Measurements from ENCODE around the gene THNSL1.

THNSL1 gene

DNA sequence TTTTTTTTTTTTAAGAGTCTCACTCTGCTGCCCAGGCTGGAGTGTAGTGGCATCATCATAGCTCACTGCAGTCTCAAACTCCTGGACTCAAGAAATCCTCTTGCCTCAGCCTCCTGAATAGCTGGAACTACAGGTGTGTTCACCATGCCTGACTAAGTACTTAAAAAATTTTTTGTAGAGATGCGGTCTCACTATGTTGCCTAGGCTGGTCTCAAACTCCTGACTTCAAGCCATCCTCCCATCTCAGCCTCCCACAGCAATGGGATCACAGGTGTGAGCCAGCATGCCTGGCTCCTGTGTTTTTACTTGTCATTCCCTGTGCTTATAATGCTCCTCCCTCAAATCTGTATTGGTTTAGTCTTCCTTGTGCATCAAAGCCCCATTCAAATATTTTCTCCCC, 46.7 kb downstream of the THNSL1 start:
- TF ChIP-seq EZH2phosphoT487 (IDR thresholded peaks at IDR 0.05; ENCODE audit: borderline replicate concordance): no peak
- TF ChIP-seq, protein P1, sequence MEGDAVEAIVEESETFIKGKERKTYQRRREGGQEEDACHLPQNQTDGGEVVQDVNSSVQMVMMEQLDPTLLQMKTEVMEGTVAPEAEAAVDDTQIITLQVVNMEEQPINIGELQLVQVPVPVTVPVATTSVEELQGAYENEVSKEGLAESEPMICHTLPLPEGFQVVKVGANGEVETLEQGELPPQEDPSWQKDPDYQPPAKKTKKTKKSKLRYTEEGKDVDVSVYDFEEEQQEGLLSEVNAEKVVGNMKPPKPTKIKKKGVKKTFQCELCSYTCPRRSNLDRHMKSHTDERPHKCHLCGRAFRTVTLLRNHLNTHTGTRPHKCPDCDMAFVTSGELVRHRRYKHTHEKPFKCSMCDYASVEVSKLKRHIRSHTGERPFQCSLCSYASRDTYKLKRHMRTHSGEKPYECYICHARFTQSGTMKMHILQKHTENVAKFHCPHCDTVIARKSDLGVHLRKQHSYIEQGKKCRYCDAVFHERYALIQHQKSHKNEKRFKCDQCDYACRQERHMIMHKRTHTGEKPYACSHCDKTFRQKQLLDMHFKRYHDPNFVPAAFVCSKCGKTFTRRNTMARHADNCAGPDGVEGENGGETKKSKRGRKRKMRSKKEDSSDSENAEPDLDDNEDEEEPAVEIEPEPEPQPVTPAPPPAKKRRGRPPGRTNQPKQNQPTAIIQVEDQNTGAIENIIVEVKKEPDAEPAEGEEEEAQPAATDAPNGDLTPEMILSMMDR (conservative IDR thresholded peaks at IDR 0.05; ENCODE audit: low read length): no peak
- Histone ChIP-seq H4K20me1 (ENCODE audit: insufficient read depth, low read length, poor library complexity, severe bottlenecking) (no peaks in the 10 kb centered on the region), H3F3A (ENCODE audit: low read depth) (no peaks in the 10 kb centered on the region), H2AFZ (ENCODE audit: low read length) (no peak overlapping the region), H3K4me3 (ENCODE audit: low read length, poor library complexity, severe bottlenecking) (no peak overlapping the region), H3K4me1 (ENCODE audit: insufficient read depth, low read length, poor library complexity, severe bottlenecking) (peaks cover 5% of the 10 kb centered on the region), H3K9me3 (ENCODE audit: insufficient read depth, low read depth, low read length) (no peaks in the 10 kb centered on the region), H3K79me2 (ENCODE audit: insufficient read depth, low read length) (no peaks in the 10 kb centered on the region), H3K4me2 (ENCODE audit: low read depth, low read length, poor library complexity, severe bottlenecking) (no peak overlapping the region), H3K27me3 (ENCODE audit: insufficient read depth, low read length, poor library complexity, severe bottlenecking) (no peaks in the 10 kb centered on the region), H3K9ac (ENCODE audit: low read depth, low read length, poor library complexity, severe bottlenecking) (no peak overlapping the region), H3K9me2 (replicated peaks; ENCODE audit: low read depth, low read length) (no peaks in the 10 kb centered on the region), H3K36me3 (ENCODE audit: insufficient read depth, low read length) (no peaks in the 10 kb centered on the region)

DNA sequence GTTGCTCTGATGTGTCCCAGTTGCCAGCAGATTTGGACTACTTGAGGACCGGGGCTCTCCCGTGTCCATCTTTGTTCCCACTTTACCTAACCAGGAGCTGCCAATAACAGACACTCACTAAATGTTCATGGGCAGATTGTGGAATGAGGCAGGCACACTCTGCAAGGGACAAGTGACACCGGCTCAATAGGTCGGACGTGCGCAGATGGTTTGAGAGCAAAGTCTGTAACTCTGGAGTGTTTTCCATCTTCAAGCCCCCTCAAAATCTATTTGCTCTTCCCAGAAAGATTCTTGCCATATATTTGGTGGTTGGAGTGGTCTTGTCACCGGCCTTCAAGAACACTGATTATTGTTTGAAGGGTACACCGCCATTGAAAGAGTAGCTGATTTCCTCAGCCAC, 47.2 kb downstream of the THNSL1 start:
- Histone ChIP-seq H3K36me3 (ENCODE audit: insufficient read depth, low read length) (no peaks in the 10 kb centered on the region), H3K9me3 (ENCODE audit: insufficient read depth, low read depth, low read length) (no peaks in the 10 kb centered on the region), H3K4me3 (ENCODE audit: low read length, poor library complexity, severe bottlenecking) (no peak overlapping the region), H3K4me1 (ENCODE audit: insufficient read depth, low read length, poor library complexity, severe bottlenecking) (peaks cover 5% of the 10 kb centered on the region), H3K79me2 (ENCODE audit: insufficient read depth, low read length) (no peaks in the 10 kb centered on the region), H4K20me1 (ENCODE audit: insufficient read depth, low read length, poor library complexity, severe bottlenecking) (no peaks in the 10 kb centered on the region), H3F3A (ENCODE audit: low read depth) (no peaks in the 10 kb centered on the region), H3K9me2 (replicated peaks; ENCODE audit: low read depth, low read length) (no peaks in the 10 kb centered on the region), H3K27me3 (ENCODE audit: insufficient read depth, low read length, poor library complexity, severe bottlenecking) (no peaks in the 10 kb centered on the region), H2AFZ (ENCODE audit: low read length) (no peak overlapping the region), H3K9ac (ENCODE audit: low read depth, low read length, poor library complexity, severe bottlenecking) (no peak overlapping the region), H3K4me2 (ENCODE audit: low read depth, low read length, poor library complexity, severe bottlenecking) (no peak overlapping the region)
- TF ChIP-seq, protein P1 (conservative IDR thresholded peaks at IDR 0.05; ENCODE audit: low read length): no peak
- no peak for TF ChIP-seq EZH2phosphoT487 (IDR thresholded peaks at IDR 0.05; ENCODE audit: borderline replicate concordance)

DNA sequence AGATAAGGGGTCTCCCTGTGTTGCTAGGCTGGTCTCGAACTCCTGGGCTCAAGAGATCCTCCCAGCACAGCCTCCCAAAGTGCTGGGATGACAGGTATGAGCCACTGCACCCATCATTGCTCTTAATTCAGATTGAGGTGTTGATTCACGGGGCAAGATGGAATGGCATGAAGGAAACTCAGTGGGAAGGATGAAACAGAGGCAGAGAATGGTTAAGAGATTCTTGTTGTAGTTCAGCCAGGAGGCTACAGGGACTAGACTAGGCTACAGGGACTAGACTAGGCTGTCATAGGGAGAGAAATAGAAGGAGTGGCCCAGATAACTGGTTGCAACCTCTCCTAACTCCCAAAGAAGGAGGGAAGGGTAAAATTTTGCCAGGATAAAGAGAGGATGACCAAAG, 48.0 kb downstream of the THNSL1 start:
- H2AFZ ChIP-seq (ENCODE audit: low read length): no peak overlapping the region
- peaks cover 5% of the 10 kb centered on the region for H3K4me1 ChIP-seq (ENCODE audit: insufficient read depth, low read length, poor library complexity, severe bottlenecking)

More for the DNA sequence above, 48.0 kb downstream of the THNSL1 start:
- no peak overlapping the region for H3K4me2 ChIP-seq (ENCODE audit: low read depth, low read length, poor library complexity, severe bottlenecking)
- H3K79me2 ChIP-seq (ENCODE audit: insufficient read depth, low read length): no peaks in the 10 kb centered on the region
- no peaks in the 10 kb centered on the region for H3K36me3 ChIP-seq (ENCODE audit: insufficient read depth, low read length)
- H3F3A ChIP-seq (ENCODE audit: low read depth): no peaks in the 10 kb centered on the region
- no peak overlapping the region for H3K4me3 ChIP-seq (ENCODE audit: low read length, poor library complexity, severe bottlenecking)
- H4K20me1 ChIP-seq (ENCODE audit: insufficient read depth, low read length, poor library complexity, severe bottlenecking): no peaks in the 10 kb centered on the region
- no peak overlapping the region for H3K9ac ChIP-seq (ENCODE audit: low read depth, low read length, poor library complexity, severe bottlenecking)
- TF ChIP-seq, protein P1 (conservative IDR thresholded peaks at IDR 0.05; ENCODE audit: low read length): no peak
- no peak for TF ChIP-seq EZH2phosphoT487 (IDR thresholded peaks at IDR 0.05; ENCODE audit: borderline replicate concordance)
- no peaks in the 10 kb centered on the region for H3K9me2 ChIP-seq (replicated peaks; ENCODE audit: low read depth, low read length)
- H3K9me3 ChIP-seq (ENCODE audit: insufficient read depth, low read depth, low read length): no peaks in the 10 kb centered on the region
- H3K27me3 ChIP-seq (ENCODE audit: insufficient read depth, low read length, poor library complexity, severe bottlenecking): no peaks in the 10 kb centered on the region

Measured in Loucy (cell line).